ENCODE measurements around the gene SHC1. TPM values are rescaled to one million over a fixed set of nuclear protein-coding genes. Genes with fewer than 3 reads are reported as not detected.

SHC1 gene
- total and polyA plus RNA-seq, 2 experiments from 2014 or later, result 117 to 211 TPM

DNA sequence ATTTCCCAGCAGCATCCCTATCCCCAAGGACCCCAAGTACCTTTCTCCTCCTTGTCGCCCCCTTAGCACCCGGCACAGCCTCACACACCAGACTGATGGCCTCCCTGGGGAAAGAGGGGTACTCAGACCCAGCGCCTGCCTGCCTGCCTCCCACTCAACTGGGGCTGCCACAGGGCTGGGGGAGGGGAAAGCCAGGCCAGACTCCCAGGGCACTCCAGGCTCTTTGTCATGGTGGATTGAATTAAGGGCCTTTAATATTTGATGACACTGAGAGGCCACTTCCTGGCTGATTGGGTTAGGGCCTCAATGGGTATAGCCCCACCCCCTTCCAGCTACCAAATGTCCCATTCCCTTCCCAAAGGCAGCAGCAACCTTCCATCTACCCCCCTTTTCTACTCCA, 1.8 kb downstream of the SHC1 start (continued):
- TF ChIP-seq, protein P1, sequence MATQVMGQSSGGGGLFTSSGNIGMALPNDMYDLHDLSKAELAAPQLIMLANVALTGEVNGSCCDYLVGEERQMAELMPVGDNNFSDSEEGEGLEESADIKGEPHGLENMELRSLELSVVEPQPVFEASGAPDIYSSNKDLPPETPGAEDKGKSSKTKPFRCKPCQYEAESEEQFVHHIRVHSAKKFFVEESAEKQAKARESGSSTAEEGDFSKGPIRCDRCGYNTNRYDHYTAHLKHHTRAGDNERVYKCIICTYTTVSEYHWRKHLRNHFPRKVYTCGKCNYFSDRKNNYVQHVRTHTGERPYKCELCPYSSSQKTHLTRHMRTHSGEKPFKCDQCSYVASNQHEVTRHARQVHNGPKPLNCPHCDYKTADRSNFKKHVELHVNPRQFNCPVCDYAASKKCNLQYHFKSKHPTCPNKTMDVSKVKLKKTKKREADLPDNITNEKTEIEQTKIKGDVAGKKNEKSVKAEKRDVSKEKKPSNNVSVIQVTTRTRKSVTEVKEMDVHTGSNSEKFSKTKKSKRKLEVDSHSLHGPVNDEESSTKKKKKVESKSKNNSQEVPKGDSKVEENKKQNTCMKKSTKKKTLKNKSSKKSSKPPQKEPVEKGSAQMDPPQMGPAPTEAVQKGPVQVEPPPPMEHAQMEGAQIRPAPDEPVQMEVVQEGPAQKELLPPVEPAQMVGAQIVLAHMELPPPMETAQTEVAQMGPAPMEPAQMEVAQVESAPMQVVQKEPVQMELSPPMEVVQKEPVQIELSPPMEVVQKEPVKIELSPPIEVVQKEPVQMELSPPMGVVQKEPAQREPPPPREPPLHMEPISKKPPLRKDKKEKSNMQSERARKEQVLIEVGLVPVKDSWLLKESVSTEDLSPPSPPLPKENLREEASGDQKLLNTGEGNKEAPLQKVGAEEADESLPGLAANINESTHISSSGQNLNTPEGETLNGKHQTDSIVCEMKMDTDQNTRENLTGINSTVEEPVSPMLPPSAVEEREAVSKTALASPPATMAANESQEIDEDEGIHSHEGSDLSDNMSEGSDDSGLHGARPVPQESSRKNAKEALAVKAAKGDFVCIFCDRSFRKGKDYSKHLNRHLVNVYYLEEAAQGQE (IDR thresholded peaks at IDR 0.05; ENCODE audit: unreplicated experiment), result no peak
- TF ChIP-seq EZH2 (IDR thresholded peaks at IDR 0.05; ENCODE audit: low read depth, unreplicated experiment) (no peak), STAT1 (IDR thresholded peaks at IDR 0.05; ENCODE audit: unreplicated experiment) (no peak), EZH2phosphoT487 (IDR thresholded peaks at IDR 0.05; ENCODE audit: unreplicated experiment) (no peak), JUNB (IDR thresholded peaks at IDR 0.05; ENCODE audit: unreplicated experiment) (no peak)

- Mint-ChIP-seq H3K4me3 (peak overlapping the region; percentile 33; the same call in 1 of the 3 replicates), H3K36me3 (ENCODE audit: low read depth) (peaks cover 71% of the 10 kb centered on the region), H3K9me3 (no peaks in the 10 kb centered on the region), H3K4me1 (peaks cover 48% of the 10 kb centered on the region), H3K27ac (no peak overlapping the region), H3K27me3 (ENCODE audit: insufficient read depth, low read depth, poor library complexity) (peaks cover 11% of the 10 kb centered on the region)
- no peak overlapping the region; the same call in 1 of the 2 replicates for H3K4me3 ChIP-seq
- no peak overlapping the region for H3K4me2 ChIP-seq
- peaks cover 42% of the 10 kb centered on the region for H3K79me2 ChIP-seq (replicated peaks; ENCODE audit: insufficient read depth)
- H3K36me3 ChIP-seq (ENCODE audit: insufficient read depth), result peaks cover 36% of the 10 kb centered on the region
- no peaks in the 10 kb centered on the region for H3K9me2 ChIP-seq (ENCODE audit: insufficient read depth)
- DNase-seq (ENCODE audit: low spot score), result no peak
- no peak overlapping the region for H3K27ac ChIP-seq (ENCODE audit: low read depth)
- H3K4me1 ChIP-seq (ENCODE audit: insufficient read depth), result peaks cover 30% of the 10 kb centered on the region
- no peak overlapping the region for H2AFZ ChIP-seq
- H3F3A ChIP-seq (replicated peaks; ENCODE audit: low read depth), result peaks cover 43% of the 10 kb centered on the region
- ATAC-seq, result no peak
- H4K20me1 ChIP-seq (replicated peaks; ENCODE audit: insufficient read depth), result peaks cover 24% of the 10 kb centered on the region
- H3K27me3 ChIP-seq (ENCODE audit: insufficient read depth), result no peaks in the 10 kb centered on the region
- TF ChIP-seq, protein P2, sequence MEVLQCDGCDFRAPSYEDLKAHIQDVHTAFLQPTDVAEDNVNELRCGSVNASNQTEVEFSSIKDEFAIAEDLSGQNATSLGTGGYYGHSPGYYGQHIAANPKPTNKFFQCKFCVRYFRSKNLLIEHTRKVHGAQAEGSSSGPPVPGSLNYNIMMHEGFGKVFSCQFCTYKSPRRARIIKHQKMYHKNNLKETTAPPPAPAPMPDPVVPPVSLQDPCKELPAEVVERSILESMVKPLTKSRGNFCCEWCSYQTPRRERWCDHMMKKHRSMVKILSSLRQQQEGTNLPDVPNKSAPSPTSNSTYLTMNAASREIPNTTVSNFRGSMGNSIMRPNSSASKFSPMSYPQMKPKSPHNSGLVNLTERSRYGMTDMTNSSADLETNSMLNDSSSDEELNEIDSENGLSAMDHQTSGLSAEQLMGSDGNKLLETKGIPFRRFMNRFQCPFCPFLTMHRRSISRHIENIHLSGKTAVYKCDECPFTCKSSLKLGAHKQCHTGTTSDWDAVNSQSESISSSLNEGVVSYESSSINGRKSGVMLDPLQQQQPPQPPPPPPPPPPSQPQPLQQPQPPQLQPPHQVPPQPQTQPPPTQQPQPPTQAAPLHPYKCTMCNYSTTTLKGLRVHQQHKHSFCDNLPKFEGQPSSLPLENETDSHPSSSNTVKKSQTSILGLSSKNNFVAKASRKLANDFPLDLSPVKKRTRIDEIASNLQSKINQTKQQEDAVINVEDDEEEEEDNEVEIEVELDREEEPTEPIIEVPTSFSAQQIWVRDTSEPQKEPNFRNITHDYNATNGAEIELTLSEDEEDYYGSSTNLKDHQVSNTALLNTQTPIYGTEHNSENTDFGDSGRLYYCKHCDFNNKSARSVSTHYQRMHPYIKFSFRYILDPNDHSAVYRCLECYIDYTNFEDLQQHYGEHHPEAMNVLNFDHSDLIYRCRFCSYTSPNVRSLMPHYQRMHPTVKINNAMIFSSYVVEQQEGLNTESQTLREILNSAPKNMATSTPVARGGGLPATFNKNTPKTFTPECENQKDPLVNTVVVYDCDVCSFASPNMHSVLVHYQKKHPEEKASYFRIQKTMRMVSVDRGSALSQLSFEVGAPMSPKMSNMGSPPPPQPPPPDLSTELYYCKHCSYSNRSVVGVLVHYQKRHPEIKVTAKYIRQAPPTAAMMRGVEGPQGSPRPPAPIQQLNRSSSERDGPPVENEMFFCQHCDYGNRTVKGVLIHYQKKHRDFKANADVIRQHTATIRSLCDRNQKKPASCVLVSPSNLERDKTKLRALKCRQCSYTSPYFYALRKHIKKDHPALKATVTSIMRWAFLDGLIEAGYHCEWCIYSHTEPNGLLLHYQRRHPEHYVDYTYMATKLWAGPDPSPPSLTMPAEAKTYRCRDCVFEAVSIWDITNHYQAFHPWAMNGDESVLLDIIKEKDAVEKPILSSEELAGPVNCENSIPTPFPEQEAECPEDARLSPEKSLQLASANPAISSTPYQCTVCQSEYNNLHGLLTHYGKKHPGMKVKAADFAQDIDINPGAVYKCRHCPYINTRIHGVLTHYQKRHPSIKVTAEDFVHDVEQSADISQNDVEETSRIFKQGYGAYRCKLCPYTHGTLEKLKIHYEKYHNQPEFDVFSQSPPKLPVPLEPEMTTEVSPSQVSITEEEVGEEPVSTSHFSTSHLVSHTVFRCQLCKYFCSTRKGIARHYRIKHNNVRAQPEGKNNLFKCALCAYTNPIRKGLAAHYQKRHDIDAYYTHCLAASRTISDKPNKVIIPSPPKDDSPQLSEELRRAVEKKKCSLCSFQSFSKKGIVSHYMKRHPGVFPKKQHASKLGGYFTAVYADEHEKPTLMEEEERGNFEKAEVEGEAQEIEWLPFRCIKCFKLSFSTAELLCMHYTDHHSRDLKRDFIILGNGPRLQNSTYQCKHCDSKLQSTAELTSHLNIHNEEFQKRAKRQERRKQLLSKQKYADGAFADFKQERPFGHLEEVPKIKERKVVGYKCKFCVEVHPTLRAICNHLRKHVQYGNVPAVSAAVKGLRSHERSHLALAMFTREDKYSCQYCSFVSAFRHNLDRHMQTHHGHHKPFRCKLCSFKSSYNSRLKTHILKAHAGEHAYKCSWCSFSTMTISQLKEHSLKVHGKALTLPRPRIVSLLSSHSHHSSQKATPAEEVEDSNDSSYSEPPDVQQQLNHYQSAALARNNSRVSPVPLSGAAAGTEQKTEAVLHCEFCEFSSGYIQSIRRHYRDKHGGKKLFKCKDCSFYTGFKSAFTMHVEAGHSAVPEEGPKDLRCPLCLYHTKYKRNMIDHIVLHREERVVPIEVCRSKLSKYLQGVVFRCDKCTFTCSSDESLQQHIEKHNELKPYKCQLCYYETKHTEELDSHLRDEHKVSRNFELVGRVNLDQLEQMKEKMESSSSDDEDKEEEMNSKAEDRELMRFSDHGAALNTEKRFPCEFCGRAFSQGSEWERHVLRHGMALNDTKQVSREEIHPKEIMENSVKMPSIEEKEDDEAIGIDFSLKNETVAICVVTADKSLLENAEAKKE (CRISPR knock-in tag; IDR thresholded peaks at IDR 0.05), result no peak
- TF ChIP-seq ETS1 (IDR thresholded peaks at IDR 0.05) (no peak), CTCF (conservative IDR thresholded peaks at IDR 0.05; ENCODE audit: low read depth in 2 of 2) (no peak), POLR2AphosphoS5 (IDR thresholded peaks at IDR 0.05; ENCODE audit: low read depth) (no peak), ZNF114 (CRISPR knock-in tag; IDR thresholded peaks at IDR 0.05) (no peak), ZNF331 (CRISPR knock-in tag; IDR thresholded peaks at IDR 0.05; ENCODE audit: low read depth) (no peak)
These were observed 3.1 kb downstream of the SHC1 start for GRCh38 chr1:154967331-154967950.
